H1 (cell line): ENCODE data around the gene CALM1. TPM values are rescaled to one million over a fixed set of nuclear protein-coding genes. Genes with fewer than 3 reads are reported as not detected.

Source experiments
- CTCF ChIA-PET: fragments of 300-600 bp; sonication (Branson Sonifier 250); formaldehyde crosslinking; loops from one replicate; lab custom pipeline; 2021; ENCODE audit not compliant: partially characterized antibody; lab: Charles Lee
- POLR2A ChIA-PET: fragments of 300-600 bp; sonication (Branson Sonifier 250); formaldehyde crosslinking; loops from one replicate; lab custom pipeline; 2021; ENCODE audit warnings: inconsistent platforms; ENCODE audit not compliant: partially characterized antibody; lab: Charles Lee
- DNase-seq, 2 experiments: peaks; one replicate each; pipeline versions ENCODE4 v3.0.0 to v3.0.0-alpha.2; 2010 to 2022; ENCODE audit warnings: low spot score in 2 of 2, low read depth in 1 of 2, mixed read lengths in 1 of 2
- FAIRE-seq: peaks from 2 replicates; lab custom pipeline; 2011; peaks lifted over from hg19 to GRCh38; lab: Jason Lieb, UNC
- H2AFZ ChIP-seq: 2 replicates; pipeline ENCODE4 v1.8.1; 2012; ENCODE audit warnings: low read length, inconsistent platforms
- H2AK5ac ChIP-seq: 2 replicates; pipeline ENCODE4 v1.6.1; 2013; ENCODE audit warnings: low read depth, low read length
- H2BK120ac ChIP-seq: replicated peaks from 2 replicates; pipeline ENCODE3; 2013; ENCODE audit warnings: low read depth, low read length, inconsistent platforms
- H2BK12ac ChIP-seq: 2 replicates; pipeline ENCODE4 v1.6.1; 2013; ENCODE audit warnings: low read depth, low read length
- H2BK15ac ChIP-seq: 2 replicates; pipeline ENCODE4 v1.6.1; 2013; ENCODE audit warnings: low read length
- H2BK20ac ChIP-seq: 2 replicates; pipeline ENCODE4 v1.6.1; 2013; ENCODE audit warnings: low read length
- H2BK5ac ChIP-seq: 2 replicates; pipeline ENCODE4 v1.6.1; 2013; ENCODE audit warnings: low read depth, low read length
- H3K14ac ChIP-seq: 2 replicates; pipeline ENCODE4 v1.6.1; 2013; ENCODE audit warnings: inconsistent platforms; ENCODE audit not compliant: insufficient read length
- H3K18ac ChIP-seq: 2 replicates; pipeline ENCODE4 v1.6.1; 2013; ENCODE audit warnings: low read length; ENCODE audit errors: extremely low read depth
- H3K23ac ChIP-seq: 2 replicates; pipeline ENCODE4 v1.6.1; 2013; ENCODE audit warnings: inconsistent platforms; ENCODE audit not compliant: insufficient read length
- H3K23me2 ChIP-seq: 2 replicates; pipeline ENCODE4 v1.6.1; 2013; ENCODE audit warnings: low read depth, low read length
- H3K27ac ChIP-seq: 2 replicates; pipeline ENCODE4 v1.6.1; 2011; ENCODE audit warnings: low read depth, low read length, inconsistent platforms
- H3K27me3 ChIP-seq, 4 experiments: replicated peaks in 1 of 4; 1 replicate in 1 of 4; 2 replicates in 3 of 4; pipeline versions ENCODE4 v1.6.1 to v1.8.1; 2011 to 2013; ENCODE audit warnings: low read length in 3 of 4, mild to moderate bottlenecking in 3 of 4, inconsistent platforms in 2 of 4, mixed read lengths in 2 of 4, moderate library complexity in 1 of 4; ENCODE audit not compliant: control insufficient read depth in 3 of 4, insufficient read depth in 3 of 4; ENCODE audit errors: extremely low read depth in 1 of 4
- H3K36me3 ChIP-seq, 4 experiments: 2 replicates each; pipeline versions ENCODE4 v1.6.1 to v1.8.1; 2011 to 2013; ENCODE audit warnings: mild to moderate bottlenecking in 4 of 4, low read length in 3 of 4, moderate library complexity in 2 of 4, control low read depth in 1 of 4, inconsistent platforms in 1 of 4; ENCODE audit not compliant: insufficient read depth in 4 of 4, control insufficient read depth in 2 of 4
- H3K4ac ChIP-seq: replicated peaks from 2 replicates; pipeline ENCODE3; 2013; ENCODE audit warnings: low read length, low read depth, mixed read lengths, inconsistent platforms; ENCODE audit not compliant: insufficient read length
- H3K4me1 ChIP-seq, 4 experiments: replicated peaks in 1 of 4; 1 replicate in 1 of 4; 2 replicates in 3 of 4; pipeline versions ENCODE4 v1.6.1 to v1.8.1; 2011 to 2013; ENCODE audit warnings: low read length in 3 of 4, inconsistent platforms in 2 of 4, mixed read lengths in 1 of 4; ENCODE audit not compliant: insufficient read depth in 4 of 4, control insufficient read depth in 3 of 4
- H3K4me2 ChIP-seq, 2 experiments: 2 replicates each; pipeline versions ENCODE4 v1.6.1 to v1.8.1; 2011 to 2013; ENCODE audit warnings: low read depth in 2 of 2, low read length in 2 of 2, control low read depth in 1 of 2, inconsistent platforms in 1 of 2, mild to moderate bottlenecking in 1 of 2; ENCODE audit not compliant: insufficient read depth in 1 of 2
- H3K4me3 ChIP-seq, 4 experiments: fragments of 200-600, 300-600 bp in 1 of 4; sonication (generic), shearing (Covaris generic), sonication (Bioruptor Twin) in 1 of 4; 2 replicates each; pipeline versions ENCODE4 v1.5.1 to v1.8.1; 2011 to 2016; ENCODE audit warnings: low read length in 4 of 4, low read depth in 3 of 4, control low read depth in 2 of 4, inconsistent platforms in 2 of 4, mild to moderate bottlenecking in 2 of 4, mixed read lengths in 1 of 4, moderate library complexity in 1 of 4; ENCODE audit not compliant: insufficient read depth in 2 of 4; ENCODE audit errors: extremely low read depth in 1 of 4
- H3K56ac ChIP-seq: replicated peaks from 2 replicates; pipeline ENCODE3; 2013; ENCODE audit warnings: low read depth, mild to moderate bottlenecking, mixed read lengths, low read length, inconsistent platforms; ENCODE audit not compliant: insufficient read length
- H3K79me1 ChIP-seq: 2 replicates; pipeline ENCODE4 v1.6.1; 2013; ENCODE audit warnings: low read depth, low read length, control low read depth
- H3K79me2 ChIP-seq, 2 experiments: 2 replicates each; pipeline versions ENCODE4 v1.6.1 to v1.8.1; 2012 to 2013; ENCODE audit warnings: low read length in 2 of 2, mild to moderate bottlenecking in 2 of 2, inconsistent platforms in 1 of 2; ENCODE audit not compliant: insufficient read depth in 2 of 2, control insufficient read depth in 1 of 2
- H3K9ac ChIP-seq, 4 experiments: replicated peaks in 1 of 4; 1 replicate in 1 of 4; 2 replicates in 3 of 4; pipeline versions ENCODE4 v1.6.1 to v1.8.1; 2011 to 2013; ENCODE audit warnings: low read depth in 3 of 4, low read length in 3 of 4, control low read depth in 2 of 4, mild to moderate bottlenecking in 2 of 4, moderate library complexity in 2 of 4, inconsistent platforms in 1 of 4; ENCODE audit errors: extremely low read depth in 1 of 4
- H3K9me3 ChIP-seq, 2 experiments: 2 replicates each; pipeline versions ENCODE4 v1.6.1 to v1.8.1; 2012 to 2013; ENCODE audit warnings: mild to moderate bottlenecking in 2 of 2, moderate library complexity in 2 of 2, control low read depth in 1 of 2, inconsistent platforms in 1 of 2, low read depth in 1 of 2, low read length in 1 of 2, mixed read lengths in 1 of 2; ENCODE audit not compliant: insufficient read depth in 2 of 2
- H4K20me1 ChIP-seq, 2 experiments: replicated peaks in 1 of 2; 2 replicates each; pipeline versions ENCODE3 to v1.8.1; 2011 to 2013; ENCODE audit warnings: inconsistent platforms in 2 of 2, low read length in 2 of 2, mild to moderate bottlenecking in 1 of 2; ENCODE audit not compliant: insufficient read depth in 2 of 2, control insufficient read depth in 1 of 2
- H4K5ac ChIP-seq: 2 replicates; pipeline ENCODE4 v1.6.1; 2013; ENCODE audit warnings: low read length, low read depth, mixed read lengths, inconsistent platforms; ENCODE audit not compliant: insufficient read length
- H4K8ac ChIP-seq: 2 replicates; pipeline ENCODE4 v1.8.0; 2013; ENCODE audit warnings: mild to moderate bottlenecking, moderate library complexity, low read length, inconsistent platforms; ENCODE audit not compliant: insufficient read depth; ENCODE audit errors: extremely low read depth
- H4K91ac ChIP-seq: replicated peaks from 2 replicates; pipeline ENCODE3; 2013; ENCODE audit warnings: low read length, mixed read lengths, inconsistent platforms; ENCODE audit not compliant: insufficient read length
- ASH2L ChIP-seq: fragments of 200-600, 300-600 bp; sonication (generic); IDR thresholded peaks from one replicate; pipeline ENCODE4 v1.7.1; 2017; ENCODE audit warnings: low read length
- CBX5 ChIP-seq: fragments of 300-800, 300-1000 bp; sonication (generic); IDR thresholded peaks from 2 replicates; pipeline ENCODE4 v1.7.1; 2016; ENCODE audit warnings: antibody characterized with exemption, low read length, low read depth
- CBX8 ChIP-seq: fragments of 300-800, 300-1000 bp; sonication (generic); IDR thresholded peaks from 2 replicates; pipeline ENCODE4 v1.7.1; 2016; ENCODE audit warnings: low read depth, low read length, borderline replicate concordance
- CHD1 ChIP-seq: IDR thresholded peaks from 2 replicates; pipeline ENCODE4 v1.6.1; 2012; ENCODE audit warnings: low read depth, low read length, improper control_type of control experiment
- CTBP2 ChIP-seq: IDR thresholded peaks from 2 replicates; pipeline ENCODE4 v1.7.0; 2011; ENCODE audit warnings: borderline replicate concordance, mild to moderate bottlenecking, moderate library complexity, mixed read lengths, low read length; ENCODE audit not compliant: insufficient read depth, insufficient read length
- TBP ChIP-seq: IDR thresholded peaks from 2 replicates; pipeline ENCODE4 v1.6.1; 2011; ENCODE audit warnings: low read depth, low read length, improper control_type of control experiment
- TCF12 ChIP-seq: IDR thresholded peaks from 2 replicates; pipeline ENCODE4 v1.6.1; 2011; ENCODE audit warnings: low read depth, mild to moderate bottlenecking, low read length
- WGBS, 2 experiments: shearing (Covaris generic) in 1 of 2; methylation state at CpG; one replicate each; pipeline versions ENCODE4 v1.1.6 to v1.1.7; 2013 to 2015; ENCODE audit warnings: low lambda C conversion rate in 2 of 2, mixed read lengths in 2 of 2, inconsistent platforms in 1 of 2, low coverage in 1 of 2, missing lambda C conversion rate in 1 of 2; ENCODE audit not compliant: insufficient replicate concordance in 2 of 2, insufficient coverage in 1 of 2, insufficient read length in 1 of 2; ENCODE audit errors: extremely low coverage in 1 of 2, missing lambda C conversion rate in 1 of 2; 5-methylcytosine and 5-hydroxymethylcytosine counted together
- polyA plus RNA-seq, 7 experiments: library from polyadenylated mRNA; depleted of rRNA in 3 of 7; stranded (reverse) in 5 of 7; unstranded in 2 of 7; fragments of >200 nt in 5 of 7; fragments of 200-250 nt in 2 of 7; gene quantifications; 1 replicate in 5 of 7; 2 replicates in 1 of 7; 4 replicates in 1 of 7; pipeline versions ENCODE4 v1.2.1 to v1.2.3, GENCODE V29; 2011 to 2013; ENCODE audit warnings: missing spikeins in 2 of 7, mixed read lengths in 2 of 7
- total RNA-seq: library from RNA; stranded (reverse); fragmentation: NEBNext Ultra II Directional; extraction: Animal tissue kit (Norgen Biotek cat#: 25700); gene quantifications from 2 replicates; pipeline ENCODE4 v1.2.1, GENCODE V29; 2021
- TF ChIP-seq, protein P1 (sequence below): IDR thresholded peaks from 2 replicates; pipeline ENCODE4 v1.6.1; 2012; ENCODE audit warnings: inconsistent platforms

Gene CALM1
- total and polyA plus RNA-seq, 2 of the 8 experiments (the other 6 are each of a cell fraction or from before 2014, with no cell fraction given): 285 to 422 TPM

GRCh38 chr14:90423166-90423565 lies 26.3 kb downstream of the CALM1 start:
- DNase-seq: no peak

More at GRCh38 chr14:90423166-90423565, 26.3 kb downstream of the CALM1 start:
- WGBS, 2 experiments: 83% methylated on average over 13 of the region's 13 CpGs; no CpG with 5 or more reads in 1 of the 2 experiments
- Histone ChIP-seq H3K4me3 (no peak overlapping the region), H3K79me2 (no peaks in the 10 kb centered on the region), H3K56ac (no peak overlapping the region), H3K4me1 (peaks cover 0 to 13% (median 3%) of the 10 kb centered on the region in 4 experiments; a peak in 5 of 7 replicates), H3K18ac (no peak overlapping the region), H2BK12ac (peak overlapping the region; percentile 68; the same call in 1 of the 2 replicates), H3K9me3 (0 out of 4 replicates have a peak, but pooled peaks cover 0 to under 1% of the 10 kb centered on the region in 2 experiments), H3K27me3 (no peaks in the 10 kb centered on the region), H3K4me2 (no peak overlapping the region), H4K8ac (peak overlapping the region; percentile 70; the same call in 1 of the 2 replicates), H4K20me1 (no peaks in the 10 kb centered on the region), H3K27ac (no peak overlapping the region), H3K36me3 (no peaks in the 10 kb centered on the region), H4K91ac (peak overlapping the region; percentile 82), H2AFZ (peak overlapping the region; percentile 87; the same call in 1 of the 2 replicates), H2AK5ac (no peak overlapping the region), H2BK15ac (no peak overlapping the region), H4K5ac (no peak overlapping the region), H3K23ac (no peak overlapping the region), H2BK5ac (peak overlapping the region; percentile 60; the same call in 1 of the 2 replicates), H3K4ac (no peak overlapping the region), H3K79me1 (no peaks in the 10 kb centered on the region), H3K23me2 (no peaks in the 10 kb centered on the region), H2BK20ac (no peak overlapping the region)
- ChIA-PET CTCF (interaction anchor here (0.6 to 1.0 kb wide), 2 partner anchors 15 to 310 kb away, joined by 3 to 4 read pairs; no protein-coding TSS in a partner anchor), POLR2A (no interaction called here)
- FAIRE-seq: no peak
- TF ChIP-seq CBX8 (no peak), CBX5 (no peak), TBP (no peak), CHD1 (no peak), TCF12 (no peak), CTBP2 (no peak), ASH2L (no peak)
- TF ChIP-seq, protein P1, sequence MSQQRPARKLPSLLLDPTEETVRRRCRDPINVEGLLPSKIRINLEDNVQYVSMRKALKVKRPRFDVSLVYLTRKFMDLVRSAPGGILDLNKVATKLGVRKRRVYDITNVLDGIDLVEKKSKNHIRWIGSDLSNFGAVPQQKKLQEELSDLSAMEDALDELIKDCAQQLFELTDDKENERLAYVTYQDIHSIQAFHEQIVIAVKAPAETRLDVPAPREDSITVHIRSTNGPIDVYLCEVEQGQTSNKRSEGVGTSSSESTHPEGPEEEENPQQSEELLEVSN: no peak
- TF ChIP-seq, all 59 proteins: peak for 0
- no peak overlapping the region for H3K9ac ChIP-seq
- no peak overlapping the region for H3K14ac ChIP-seq
- no peak overlapping the region for H2BK120ac ChIP-seq
